ENCODE results near the gene THOC2. TPM values are rescaled to one million over a fixed set of nuclear protein-coding genes. Genes with fewer than 3 reads are reported as not detected.
"Not testable (repeated sequence)": the region's sequence is repeated elsewhere in the genome, so short reads cannot be mapped to it uniquely, and the experiment has no call there.

The THOC2 gene
- total RNA-seq, 1 donor from 2014 or later, result 82.3 TPM

DNA sequence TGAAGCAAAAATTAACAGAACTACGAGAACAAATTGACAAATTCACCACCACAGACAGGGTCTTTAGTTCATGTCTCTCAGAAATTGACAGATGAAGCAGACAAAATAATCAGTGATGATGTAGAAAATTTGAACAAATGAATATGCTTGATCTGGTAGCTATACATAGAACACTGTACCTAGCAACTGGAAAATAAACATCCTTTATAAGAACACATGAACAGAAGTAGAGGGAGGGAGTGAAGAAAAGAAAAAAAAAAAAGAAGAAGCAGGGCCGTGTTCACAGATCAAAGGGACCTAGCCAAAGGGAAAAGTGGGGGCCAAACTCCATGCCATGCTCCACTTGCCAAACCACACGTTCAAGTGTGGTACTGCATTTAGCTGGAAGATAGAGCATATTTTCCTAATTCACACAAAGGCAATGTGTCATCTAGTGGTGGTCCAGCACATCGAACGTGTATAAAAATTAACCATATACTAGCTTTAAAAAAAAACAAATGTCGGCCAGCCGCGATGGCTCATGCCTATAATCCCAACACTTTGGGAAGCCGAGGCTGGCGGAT lies 5.6 kb upstream of the THOC2 start:
- intact Hi-C loops (cut with micrococcal nuclease), result no loop called here

DNA sequence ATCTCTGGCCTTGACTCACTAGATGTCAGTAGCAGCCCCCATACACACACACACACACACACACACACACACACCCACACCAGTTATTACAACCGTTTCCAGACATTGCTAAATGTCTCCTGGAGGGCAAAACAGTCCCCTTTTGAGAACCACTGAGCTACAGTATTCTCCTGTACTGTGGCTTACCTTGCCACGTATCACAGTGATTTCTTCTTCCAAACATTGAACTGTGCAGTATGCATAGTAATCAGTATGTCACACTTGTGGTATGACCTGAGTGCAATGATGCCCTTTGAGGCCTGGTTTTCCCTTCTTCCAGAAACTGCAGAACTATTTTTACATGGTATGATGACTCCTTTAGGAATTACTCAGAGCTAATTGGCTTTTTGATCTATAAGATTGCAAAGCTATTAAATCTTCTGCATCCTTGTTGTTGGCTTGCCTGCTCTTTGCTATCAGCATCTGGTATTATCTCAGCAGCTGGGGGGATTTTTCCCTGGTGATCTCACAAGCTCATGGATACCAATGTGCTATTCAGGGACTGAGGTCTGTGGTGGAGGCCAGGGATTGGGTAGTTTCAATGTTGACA lies 3.6 kb upstream of the THOC2 start:
- intact Hi-C loops (cut with micrococcal nuclease), result no loop called here

DNA sequence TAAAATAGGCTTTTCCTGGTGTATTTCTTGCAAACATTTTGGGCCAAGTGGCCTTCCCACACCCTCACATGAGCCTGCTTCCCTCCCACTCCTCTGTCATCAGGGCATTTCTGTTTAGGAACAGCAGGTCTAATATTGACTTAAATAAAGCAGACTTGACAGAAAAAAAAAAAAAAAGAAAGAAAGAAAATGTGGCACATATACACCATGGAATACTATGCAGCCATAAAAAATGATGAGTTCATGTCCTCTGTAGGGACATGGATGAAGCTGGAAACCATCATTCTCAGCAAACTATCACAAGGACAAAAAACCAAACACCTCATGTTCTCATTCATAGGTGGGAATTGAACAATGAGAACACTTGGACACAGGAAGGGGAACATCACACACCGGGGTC lies 2.3 kb upstream of the THOC2 start:
- intact Hi-C loops (cut with micrococcal nuclease), result not testable (repeated sequence)

DNA sequence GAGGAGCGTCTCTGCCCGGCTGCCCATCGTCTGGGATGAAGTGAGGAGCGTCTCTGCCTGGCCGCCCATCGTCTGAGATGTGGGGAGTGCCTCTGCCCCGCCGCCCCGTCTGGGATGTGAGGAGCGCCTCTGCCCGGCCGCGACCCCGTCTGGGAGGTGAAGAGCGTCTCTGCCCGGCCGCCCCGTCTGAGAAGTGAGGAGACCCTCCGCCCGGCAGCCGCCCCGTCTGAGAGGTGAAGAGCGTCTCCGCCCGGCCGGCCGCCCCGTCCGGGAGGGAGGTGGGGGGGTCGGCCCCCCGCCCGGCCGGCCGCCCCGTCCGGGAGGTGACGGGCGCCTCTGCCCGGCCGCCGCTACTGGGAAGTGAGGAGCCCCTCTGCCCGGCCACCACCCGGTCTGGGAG lies 1.2 kb upstream of the THOC2 start:
- intact Hi-C loops (cut with micrococcal nuclease), result not testable (repeated sequence)

DNA sequence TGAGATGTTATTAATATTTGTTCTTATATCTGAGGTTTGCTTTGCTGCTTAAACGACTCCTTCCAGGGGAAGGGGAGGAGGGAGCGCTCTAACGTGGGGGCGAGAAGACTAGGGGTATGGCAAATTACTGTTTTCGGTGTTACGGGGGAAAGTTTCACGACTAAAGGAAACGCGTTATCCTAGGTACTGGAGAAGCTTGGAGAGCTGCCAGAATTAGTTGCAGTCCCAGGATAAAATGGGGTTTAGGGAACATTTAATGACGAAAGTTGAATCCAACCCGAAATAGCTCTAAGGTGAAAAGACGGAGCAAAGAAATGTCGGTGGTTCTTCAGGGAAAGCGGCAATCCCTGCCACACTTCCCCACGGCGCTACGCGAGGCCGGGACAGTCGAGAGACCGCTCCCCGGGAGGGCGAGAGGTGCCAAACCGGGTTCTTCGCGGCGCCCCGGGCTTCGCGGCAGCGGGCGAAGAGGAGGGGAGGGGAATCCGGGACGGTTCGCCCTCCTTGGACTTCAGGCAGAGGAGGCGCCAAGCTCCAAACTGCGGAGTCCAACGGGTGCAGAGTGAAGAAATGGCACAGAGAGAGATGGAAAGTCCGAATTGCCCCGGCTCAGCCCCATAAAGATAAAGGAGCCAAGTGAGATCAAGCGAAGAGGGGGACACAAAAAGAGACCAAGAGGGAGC lies 724 bp downstream of the THOC2 start:
- intact Hi-C loops (cut with micrococcal nuclease), result no loop called here

DNA sequence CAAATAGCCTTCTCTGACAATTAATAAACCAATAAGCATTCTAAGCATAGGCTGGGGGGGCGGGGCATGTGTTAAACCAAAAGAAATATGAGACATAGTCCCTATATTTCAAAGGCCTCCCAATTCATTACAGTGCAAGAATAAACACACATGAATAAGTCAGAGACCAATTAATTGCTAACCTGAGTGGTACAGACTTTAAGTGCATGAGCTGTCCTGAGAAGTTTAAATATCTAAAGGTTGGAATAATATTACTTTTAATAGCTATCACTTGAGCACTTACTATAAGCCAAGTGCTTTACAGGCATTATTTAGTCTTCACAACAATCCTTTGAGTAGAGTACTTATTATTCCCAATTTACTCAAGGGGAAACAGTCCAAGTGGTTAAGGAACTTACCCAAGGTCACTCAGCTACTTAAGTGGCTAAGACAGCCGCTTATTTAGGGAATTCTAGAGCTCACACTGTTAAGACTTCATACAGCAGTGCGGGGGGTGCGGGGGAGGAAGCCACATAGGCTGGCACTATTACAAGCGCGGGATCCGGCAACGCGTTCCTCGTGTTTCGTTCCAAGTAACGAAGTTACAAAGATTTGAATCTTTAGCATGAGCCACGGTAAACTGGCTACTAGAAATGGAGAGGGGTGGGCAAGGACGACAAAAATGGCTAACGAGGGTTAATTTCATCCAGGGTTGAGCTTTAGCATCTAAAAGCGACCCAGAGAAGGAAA lies 1.4 kb downstream of the THOC2 start:
- intact Hi-C loops (cut with micrococcal nuclease), result no loop called here

DNA sequence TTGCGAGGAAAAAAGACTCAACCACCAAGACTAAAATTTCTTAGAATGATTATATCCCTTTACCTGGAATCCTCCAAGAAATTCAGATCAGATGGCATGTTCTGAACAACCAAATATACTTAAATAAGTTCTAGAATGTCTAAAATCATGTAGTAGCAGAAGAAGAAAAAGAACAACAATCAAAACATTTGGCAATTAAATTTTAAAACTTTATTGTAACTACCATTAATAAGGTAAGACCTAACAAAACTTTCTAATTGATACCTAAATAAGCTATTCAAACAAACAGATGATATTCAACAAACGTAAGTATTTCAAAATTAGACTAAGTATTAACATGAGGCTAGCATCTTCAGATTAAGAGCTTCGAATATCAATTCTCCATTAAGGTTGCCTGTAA lies 4.3 kb downstream of the THOC2 start:
- intact Hi-C loops (cut with micrococcal nuclease), result no loop called here

DNA sequence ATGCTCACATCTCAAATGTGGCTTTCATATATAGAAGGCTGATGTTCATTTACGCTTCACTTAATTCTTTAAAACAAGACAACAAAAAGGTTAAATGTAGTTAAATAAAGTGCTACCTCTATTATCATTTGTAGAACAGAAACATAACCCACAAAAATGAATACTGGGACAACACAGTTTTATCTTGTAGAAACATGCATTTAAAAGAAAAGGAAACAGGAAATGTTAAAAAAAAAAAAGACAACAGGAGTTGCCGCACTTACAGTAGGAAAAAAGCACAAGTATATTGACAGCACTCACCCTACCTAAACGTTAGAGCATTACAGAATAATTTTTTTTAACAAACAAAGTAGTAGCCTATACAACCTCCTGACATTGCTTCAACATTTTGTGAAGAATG lies 4.8 kb downstream of the THOC2 start:
- intact Hi-C loops (cut with micrococcal nuclease), result no loop called here

DNA sequence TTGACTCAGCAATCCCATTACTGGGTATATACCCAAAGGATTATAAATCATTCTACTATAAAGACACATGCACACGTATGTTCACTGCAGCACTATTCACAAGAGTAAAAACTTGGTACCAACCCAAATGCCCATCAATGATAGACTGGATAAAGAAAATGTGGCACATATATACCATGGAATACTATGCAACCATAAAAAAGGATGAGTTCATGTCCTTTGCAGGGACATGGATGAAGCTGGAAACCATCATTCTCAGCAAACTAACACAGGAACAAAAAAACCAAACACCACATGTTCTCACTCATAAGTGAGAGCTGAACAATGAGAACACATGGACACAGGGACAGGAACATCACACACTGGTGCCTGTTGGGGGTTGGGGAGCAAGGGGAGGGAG lies 10.7 kb downstream of the THOC2 start:
- intact Hi-C loops (cut with micrococcal nuclease), result not testable (repeated sequence)

DNA sequence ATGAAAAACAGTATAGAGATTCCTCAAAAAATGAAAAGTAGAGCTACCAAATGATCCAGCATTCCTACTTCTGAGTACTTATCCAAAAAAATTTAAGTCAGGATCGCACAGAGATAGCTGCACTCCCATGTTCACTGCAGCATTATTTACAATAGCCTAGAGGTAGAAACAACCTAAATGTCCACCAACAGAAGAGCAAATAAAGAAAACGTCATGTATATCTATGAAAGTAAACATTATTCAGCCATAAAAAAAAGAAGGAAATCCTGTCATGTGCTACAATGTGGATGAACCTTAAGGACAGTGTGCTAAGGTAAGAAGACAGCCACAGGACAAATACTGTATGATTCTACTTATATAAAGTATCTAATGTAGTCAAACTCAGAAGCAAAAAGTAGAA lies 12.4 kb downstream of the THOC2 start:
- intact Hi-C loops (cut with micrococcal nuclease), result no loop called here

DNA sequence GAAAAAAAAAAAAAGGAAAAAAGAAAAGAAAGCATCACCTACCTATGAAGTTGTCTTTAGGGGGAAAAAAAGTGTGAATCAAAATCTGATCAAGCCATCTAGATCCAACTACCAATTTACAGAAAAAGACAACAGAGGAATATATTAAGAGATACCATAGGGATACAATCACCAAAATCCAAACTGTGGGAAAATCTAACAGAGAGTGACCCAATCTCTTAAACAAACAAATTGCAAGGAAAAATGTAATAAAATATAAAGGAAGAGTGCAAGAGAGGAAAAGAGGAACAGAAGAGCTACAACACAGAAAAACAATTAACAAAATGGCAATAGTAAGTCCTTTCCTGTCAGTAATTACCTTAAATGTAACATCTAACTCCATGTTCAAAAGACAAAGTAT lies 19.0 kb downstream of the THOC2 start:
- intact Hi-C loops (cut with micrococcal nuclease), result no loop called here

DNA sequence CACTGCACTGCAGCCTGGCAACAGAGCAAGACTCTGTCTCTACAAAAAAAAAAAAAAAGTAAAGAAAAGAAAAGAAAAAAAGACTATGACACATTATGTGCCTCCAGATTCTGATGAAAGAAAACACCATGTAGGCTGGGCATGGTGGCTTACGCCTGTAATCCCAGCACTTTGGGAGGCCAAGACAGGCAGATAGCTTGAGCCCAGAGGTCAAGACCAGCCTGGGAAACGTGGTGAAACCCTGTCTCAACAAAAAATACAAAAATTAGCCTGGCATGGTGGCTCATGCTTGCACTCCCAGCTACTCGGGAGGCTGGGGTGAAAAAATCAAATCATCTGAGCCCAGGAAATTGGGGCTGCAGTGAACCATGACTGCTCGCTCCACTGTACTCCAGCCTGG lies 19.4 kb downstream of the THOC2 start:
- intact Hi-C loops (cut with micrococcal nuclease), result no loop called here

DNA sequence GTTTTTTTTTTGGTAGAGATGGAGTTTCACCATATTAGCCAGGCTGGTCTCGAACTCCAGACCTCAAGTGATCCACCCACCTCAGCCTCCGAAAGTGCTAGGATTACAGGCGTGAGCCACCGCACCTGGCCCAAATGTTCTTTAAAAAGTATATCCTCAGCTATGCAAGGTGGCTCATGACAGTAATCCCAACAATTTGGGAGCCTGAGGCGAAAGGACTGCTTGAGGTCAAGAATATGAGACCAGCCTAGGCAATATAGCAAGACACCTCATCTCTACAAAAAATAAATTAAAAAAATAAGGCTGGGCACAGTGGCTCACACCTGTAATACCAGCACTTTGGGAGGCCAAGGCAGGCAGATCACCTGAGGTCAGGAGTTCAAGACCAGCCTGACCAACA lies 21.7 kb downstream of the THOC2 start:
- intact Hi-C loops (cut with micrococcal nuclease), result not testable (repeated sequence)

DNA sequence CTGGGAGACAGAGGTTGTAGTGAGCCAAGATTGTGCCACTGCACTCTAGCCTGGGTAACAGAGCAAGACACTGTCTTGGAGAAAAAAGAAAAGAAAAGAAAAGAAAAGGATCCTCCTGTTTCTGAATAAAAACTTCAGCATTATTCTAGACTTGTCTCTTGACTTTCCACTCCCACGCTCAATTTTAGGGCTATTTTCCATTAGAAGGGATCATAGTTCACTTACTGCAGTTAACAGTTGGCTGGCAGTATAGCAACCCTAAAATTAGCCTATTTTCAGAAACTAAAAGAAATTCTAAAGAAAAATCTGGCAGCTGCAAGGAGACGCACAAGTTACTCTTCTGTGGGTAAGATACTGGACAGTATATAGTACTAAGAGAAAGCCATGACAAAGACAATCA lies 28.1 kb downstream of the THOC2 start:
- intact Hi-C loops (cut with micrococcal nuclease), result no loop called here

DNA sequence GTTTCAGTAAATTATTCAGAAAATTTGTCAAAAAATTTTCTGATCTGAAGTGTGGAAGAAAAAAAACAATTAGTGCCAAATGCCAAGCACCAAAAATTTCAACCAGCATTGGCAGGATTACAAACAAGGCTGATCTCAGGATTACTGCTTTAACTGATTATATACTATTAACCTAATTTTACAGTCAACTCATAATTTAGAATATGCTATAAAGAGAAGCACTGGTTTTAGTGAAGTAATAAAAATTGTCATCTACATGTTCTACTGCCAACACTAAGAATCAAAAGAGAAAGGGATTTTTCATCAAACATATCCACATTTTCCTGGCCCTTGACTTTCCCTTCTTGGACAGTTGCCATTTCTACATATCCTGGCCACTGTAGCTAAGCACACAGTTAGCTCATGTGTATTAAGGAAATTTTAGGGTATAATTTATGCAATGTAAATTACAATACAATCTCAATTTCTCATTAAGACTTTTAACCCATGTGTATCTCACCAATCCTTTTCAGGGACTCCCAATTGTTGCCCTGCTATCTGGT lies 33.8 kb downstream of the THOC2 start:
- intact Hi-C loops (cut with micrococcal nuclease), result no loop called here

DNA sequence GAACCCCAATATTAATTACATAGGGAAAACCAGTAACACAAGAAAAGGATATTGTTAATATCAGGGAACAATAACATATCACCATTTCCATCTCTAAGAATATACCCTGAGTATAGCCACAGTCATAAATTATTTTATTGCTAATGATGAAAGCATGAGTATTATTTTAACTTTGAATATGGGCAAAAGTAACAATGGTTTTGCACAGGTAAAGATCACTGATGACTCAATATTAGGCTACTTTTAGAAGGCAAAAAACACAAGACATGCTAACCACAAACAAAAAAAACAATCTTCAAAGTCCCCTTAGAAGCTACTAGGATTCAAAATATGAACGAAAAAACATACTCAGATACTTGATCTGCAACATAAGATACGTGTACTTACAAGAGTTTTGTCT lies 36.5 kb downstream of the THOC2 start:
- intact Hi-C loops (cut with micrococcal nuclease), result no loop called here

DNA sequence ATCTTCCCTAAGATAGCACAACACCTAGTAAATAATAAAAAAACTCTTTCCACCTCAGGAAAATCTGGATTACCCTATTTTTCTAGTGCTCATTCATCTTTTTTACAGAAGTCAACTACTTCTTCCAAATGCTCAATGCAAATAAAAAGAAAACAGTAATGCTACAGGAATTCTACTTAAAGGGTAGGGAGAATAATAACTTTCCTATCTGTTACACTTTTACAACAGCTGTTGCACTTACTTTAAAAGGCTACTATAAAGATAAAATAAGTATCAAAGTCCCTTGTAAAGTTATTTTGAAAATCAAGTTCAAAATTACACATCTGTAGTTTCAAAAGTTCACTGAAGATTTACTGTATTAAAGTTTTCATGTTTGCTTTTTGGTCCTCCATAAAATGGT lies 37.6 kb downstream of the THOC2 start:
- intact Hi-C loops (cut with micrococcal nuclease), result no loop called here

DNA sequence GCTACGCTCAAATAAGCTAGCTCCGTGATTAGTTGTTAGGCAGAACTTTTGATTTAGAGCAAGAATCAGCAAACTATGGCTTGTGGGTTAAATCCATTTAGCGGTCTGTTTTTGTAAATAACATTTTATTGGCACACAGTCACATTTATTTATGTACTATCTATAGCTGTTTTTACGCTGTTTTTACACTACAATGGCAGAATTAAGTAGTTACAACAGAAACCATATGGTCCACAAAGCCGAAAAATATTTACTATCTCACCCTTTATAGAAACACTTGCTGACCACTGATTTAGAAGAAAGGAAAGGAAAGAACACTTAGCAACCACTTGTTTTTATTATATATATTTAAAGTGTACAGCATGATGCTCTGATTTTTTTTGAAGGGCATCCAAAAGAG lies 41.1 kb downstream of the THOC2 start:
- intact Hi-C loops (cut with micrococcal nuclease), result no loop called here

DNA sequence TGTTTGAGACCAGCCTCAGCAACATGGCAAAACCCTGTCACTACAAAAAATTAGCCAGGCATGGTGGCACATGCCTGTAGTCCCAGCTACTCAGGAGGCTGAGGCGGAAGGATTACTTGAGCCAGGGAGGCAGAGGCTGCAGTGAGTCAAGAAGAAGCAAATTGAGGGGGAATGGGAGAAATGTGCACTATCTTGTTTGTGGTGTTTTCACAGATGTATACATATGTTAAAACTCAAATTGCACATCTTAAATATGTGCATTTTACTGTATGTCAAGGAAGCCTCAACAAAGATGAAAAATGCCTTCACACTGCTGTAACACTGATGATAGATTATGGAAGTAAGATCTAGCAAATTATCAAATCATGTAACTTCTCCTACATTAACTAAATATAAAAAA lies 44.3 kb downstream of the THOC2 start:
- intact Hi-C loops (cut with micrococcal nuclease), result no loop called here

DNA sequence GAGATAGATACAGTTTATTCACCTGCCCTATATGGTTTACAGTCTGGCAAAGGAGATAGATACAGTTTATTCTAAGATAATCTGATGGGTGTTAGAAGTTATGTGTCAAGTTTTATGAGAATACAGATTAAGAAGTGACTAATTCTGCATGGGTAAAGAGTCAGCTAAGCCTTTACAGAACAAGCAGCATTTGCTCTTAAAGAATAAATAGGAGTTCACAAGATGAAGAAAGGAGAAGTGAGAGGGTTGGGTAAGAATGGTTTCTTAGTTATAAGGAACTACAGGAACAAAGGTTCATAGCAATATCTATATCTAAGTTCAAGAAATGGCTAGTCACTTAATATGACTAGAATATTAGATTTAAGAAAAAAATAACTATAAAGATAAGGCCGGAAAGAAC lies 47.6 kb downstream of the THOC2 start:
- intact Hi-C loops (cut with micrococcal nuclease), result no loop called here

DNA sequence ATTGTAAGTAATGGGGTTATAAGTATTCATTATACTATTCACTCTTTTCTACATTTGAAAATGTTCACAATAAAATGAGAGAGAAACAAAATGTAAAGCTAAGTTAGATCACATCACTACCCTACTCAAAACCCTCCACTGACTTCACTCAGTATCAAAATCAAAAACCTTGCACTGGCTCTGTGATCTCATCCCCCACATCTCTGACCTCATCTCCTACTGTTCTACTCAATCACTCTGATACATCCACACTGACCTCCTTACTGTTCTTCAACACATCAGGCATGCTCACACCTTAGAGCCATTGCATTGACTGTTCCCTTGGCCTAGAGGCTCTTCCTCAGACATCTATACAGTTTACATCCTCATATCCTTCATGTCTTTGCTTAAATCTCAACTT lies 50.7 kb downstream of the THOC2 start:
- intact Hi-C loops (cut with micrococcal nuclease), result no loop called here

DNA sequence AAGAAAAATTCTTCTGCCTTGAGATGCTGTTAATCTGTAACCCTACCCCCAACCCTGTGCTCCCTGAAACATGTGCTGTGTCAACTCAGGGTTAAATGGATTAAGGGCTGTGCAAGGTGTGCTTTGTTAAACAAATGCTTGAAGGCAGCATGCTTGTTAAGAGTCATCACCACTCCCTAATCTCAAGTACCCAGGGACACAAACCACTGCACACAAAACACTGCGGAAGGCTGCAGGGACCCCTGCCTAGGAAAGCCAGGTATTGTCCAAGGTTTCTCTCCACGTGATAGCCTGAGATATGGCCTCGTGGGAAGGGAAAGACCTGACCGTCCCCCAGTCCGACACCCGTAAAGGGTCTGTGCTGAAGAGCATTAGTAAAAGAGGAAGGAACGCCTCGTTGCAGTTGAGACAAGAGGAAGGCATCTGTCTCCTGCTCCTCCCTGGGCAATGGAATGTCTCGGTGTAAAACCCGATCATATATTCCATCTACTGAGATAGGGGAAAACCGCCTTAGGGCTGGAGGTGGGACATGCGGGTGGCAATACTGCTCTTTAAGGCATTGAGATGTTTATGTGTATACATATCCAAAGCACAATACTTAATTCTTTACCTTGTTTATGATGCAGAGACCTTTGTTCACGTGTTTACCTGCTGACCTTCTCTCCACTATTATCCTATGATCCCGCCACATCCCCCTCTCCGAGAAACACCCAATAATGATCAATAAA lies 53.0 kb downstream of the THOC2 start:
- intact Hi-C loops (cut with micrococcal nuclease), result not testable (repeated sequence)

Measured in T-helper 2 cell treated with Interferon-gamma antibody and Interleukin-4, amounts not matched to agents 100 ng/mL and 5 ng/mL, for 36 hours (primary cell).